OCI-M1 (cell line): ENCODE measurements around the gene MYLK.

Experiments
- DNase-seq: peaks from one replicate; lab custom pipeline; 2025; lab: John Stamatoyannopoulos, UW

Gene MYLK

DNA sequence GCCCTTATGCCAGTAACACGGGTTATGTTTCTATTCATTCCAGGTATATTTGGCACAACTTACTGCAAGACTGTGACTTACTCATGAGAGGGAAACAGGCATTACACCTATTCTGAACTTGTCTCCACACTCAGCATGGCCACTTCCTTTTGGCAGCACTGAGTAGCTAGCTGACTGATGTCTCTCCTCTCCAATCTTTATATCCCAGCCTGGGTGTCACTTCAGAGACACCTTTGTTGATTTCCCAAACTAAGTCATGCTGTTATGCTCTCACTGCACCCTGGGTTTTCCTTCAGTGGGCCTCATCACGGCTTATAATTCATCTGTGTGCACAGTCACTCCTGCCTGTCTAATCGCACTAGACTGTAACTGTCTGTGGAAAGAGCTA, 114.8 kb downstream of the MYLK start:
- no peak for DNase-seq

DNA sequence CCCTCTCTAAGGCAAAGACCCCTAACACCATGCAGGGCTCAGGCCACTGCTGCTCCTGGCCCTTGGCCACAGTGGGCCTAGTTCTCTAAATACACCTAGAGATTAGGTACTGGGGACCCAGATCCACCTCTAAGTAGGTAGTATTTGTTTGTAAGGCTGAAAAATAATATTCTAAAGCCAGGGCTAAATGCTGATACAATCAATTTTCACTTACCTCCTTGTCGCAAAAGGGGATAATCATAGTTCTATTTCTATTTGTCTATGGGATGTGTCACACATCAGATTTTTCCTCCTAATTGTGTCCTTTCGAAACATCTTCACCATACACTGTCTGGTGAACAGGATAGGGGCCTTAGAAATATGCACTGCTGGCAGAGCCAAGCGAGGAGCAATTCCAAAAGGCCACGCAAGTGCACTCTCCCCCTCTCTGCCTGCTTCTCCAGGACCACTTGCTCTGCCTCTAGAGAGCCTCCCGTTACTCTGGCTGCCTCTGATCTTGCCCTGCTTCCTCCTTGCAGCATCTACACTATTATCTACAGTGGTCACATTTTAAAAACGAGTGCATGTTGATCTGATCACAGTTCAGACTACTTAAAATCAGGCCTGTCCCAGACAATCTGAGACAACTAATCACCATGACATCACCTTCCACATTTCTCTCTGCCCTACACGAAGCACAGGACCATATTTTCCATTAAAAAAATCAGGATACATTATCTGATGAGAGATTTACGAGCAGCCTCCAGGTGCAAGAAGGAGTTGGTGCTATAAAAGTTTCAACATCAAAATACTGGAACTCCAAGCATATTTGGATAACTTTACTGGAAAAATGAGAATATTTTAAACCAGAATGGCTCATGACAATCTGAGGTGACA, 115.4 kb downstream of the MYLK start:
- peak; percentile 7 for DNase-seq

DNA sequence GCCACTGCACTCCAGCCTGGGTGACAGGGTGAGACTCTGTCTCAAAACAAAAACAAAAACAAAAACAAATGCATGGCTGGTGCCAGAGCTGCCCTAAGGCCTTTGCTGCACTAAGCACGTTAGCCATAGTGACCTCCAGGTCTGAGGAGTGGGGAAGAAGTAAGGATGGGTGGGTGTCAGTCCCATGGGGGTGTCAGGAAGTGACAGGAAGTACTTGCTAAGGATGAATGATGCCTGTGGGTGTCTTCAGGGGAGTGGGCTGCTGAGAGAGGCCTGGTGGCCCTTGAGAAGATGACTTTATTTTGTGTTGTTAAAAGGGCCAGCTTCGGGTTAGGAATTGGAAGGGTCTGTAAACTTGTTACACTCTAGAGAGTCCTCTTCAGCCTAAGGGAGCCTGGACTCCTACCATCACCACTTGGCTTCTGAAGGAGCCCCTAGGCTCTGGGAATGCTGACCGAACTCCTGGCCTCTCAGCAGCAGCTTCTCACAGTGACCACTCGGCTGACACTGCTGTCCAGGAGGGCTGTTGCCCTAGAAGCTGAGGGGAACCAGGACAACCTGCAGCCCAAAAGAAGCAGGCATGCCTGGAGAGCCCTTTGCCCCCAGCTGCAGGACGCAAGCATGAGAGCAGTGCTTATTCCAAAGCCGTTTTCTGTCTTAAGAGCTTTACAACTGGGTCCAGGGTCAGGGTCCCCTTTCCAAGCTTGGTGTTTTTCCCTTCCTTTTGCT, 116.4 kb downstream of the MYLK start:
- DNase-seq, result no peak

DNA sequence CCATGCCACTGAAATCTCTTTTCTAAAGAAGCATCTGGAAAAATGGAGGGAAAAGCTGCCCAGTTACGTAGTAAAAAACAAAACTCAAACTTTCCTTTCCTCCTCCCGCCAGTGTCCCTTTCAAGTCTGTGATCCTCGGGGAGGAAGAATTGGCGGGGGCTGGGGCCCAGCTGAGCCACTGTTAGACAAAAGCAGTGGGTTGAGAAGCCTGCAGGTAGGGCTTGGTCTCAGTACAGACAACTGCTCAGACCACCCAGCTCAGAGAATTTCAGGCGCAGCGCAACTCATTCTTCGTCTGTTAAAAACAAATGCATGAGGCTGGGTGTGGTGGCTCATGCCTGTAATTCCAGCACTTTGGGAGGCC, 117.1 kb downstream of the MYLK start:
- no peak for DNase-seq

DNA sequence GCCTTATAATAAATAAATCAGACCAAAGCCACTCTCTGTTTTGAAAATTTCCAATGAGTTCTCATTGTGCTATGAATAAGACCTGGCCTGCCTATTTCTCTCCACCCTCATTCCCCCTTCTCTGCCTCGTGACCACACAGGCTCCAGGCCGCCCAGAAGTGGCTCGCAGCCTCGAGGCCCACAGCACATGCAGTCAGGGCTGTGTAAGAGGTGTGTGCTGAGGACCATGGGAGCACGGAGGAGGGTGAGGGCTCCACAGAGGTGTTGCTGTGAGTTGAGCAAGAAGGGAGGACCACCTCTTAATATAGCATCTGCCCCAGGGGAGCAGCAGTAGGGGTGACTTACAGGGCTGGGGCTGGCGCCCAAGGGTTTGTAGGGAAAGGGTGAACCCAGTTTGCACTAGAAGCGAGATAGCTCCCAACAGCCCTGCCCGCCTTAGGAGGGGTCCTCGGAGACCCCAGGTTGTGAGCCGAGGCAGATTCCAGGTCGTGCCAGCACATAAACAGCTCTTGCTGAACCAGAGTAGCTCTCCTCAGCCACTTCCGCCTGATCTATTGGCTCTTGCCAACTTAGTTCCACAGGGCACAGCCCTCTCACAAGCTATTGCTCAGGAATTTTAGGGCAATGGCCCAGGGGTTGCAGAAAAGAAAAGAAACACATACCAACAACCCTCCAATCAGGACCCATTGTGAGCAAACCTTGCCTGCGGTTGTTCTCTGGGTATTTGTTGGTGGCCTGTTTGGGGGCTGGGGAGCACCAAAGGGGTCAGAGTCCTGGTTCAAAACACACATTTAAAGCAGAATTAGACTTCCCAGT, 117.7 kb downstream of the MYLK start:
- no peak for DNase-seq

DNA sequence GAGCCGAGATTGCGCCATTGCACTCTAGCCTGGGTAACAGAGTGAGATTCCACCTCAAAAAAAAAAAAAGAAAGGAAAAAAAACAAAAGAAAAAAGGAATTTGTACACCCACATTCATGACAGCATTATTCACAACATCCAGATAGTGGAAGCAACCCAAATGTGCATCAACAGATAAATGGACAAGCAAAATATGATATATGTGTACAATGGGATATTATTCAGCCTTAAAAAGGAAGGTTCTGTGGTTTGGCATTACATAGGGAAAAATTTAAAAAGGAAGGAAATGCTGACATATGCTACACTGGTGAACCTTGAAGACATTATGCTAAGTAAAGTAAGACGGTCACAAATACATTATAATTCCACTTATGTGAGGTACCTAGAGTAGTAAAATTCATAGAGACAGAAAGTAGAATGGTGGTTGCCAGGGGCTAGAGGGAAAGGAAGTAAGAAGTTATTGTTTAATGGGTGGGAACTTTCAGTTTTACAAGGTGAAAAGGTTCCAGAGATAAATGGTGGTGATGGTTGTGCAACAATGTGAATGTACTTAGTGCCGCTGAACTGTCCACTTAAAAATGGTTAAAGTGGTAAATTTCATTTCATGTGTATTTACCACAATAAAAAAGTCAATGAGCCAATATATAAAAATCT, 118.5 kb downstream of the MYLK start:
- DNase-seq, result no peak

DNA sequence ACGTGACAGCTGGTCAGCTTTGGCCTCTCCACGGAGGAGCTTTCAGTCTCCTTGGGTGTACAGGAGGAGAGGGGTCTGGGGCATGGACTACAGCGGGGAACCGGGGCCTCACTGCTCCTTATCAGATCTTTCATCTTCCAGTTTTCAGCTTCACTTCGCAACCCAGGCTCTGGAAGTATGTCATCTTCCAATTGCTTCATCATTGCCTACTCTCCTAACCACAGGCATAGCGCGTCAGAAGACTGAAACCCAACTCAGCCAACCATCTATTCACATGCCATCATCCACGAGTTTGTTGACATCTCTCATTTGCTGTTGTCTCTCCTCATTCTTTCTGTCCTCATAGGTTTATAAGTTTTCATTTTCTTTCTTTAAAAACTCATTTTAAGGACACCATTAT, 119.5 kb downstream of the MYLK start:
- DNase-seq, result no peak

DNA sequence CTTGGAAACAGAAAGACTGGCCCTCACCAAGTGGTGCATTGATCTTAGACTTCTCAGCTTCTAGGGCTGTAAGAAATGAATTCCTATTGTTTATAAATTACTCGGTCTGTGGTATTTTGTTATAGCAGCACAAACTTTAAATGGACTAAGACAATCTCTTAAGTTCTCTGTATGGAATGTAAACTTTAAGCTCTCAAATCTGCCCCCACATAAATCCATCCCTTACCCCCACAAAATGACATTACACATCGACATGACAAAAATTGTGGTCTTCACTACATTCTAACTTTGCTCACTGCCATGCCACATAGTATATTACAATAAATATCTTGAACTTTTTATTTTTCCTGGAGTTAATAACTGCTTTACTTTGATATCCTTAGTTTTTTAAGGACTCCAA, 121.3 kb downstream of the MYLK start:
- no peak for DNase-seq

DNA sequence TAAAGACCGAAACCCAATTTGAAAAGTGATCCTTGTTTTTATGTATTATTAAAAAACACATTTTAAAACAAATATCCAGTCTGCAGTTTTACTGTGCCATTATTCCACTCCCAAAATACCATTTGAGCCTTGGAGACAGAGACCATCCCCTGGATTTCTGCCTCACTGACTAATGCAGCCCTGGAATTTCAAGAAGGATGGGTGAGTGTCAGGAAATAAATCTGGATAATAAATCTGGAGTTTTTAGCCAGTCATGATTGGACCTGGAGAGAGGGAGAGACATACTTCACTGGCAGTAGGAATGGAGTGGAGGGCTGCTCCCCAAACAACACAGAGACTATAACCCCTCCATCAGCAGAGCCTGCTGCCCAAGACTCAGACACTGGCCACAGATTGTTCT, 123.3 kb downstream of the MYLK start:
- DNase-seq, result no peak

DNA sequence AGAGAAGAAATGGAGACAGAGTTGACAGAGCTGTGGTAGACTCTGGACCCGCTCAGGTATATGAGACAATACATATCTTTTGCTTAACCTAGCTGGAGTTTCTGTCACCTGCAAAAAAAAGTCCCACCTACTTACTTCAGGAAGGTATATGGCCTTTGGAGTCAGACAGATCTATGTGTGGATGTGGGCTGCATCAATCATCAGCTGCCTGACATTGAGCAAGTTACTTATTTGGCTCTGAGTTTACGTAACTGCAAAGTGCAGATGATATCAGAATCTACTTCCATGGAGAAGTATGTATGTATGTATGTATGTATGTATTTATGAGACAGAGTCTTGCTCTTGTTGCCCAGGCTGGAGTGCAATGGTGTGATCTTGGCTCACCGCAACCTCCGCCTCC, 124.3 kb downstream of the MYLK start:
- DNase-seq, result no peak

DNA sequence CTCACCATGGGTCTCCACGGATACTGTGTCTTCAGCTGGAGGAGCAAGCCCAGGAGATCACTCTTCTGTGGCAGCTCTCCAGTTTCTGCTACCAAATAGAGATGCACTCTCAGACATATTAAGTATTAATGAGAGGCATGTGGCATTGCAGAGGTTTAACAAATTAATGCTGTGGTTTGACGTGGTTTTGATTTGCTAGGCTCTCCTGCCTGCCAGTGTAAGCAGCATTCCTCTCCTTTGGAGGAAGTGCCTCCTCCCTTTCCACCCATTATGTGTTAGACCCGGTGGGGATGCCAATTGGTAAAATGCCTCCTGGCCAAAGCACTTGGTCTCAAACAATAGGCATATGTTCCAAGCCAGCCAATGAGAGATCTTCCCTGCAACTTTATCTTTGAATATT, 124.8 kb downstream of the MYLK start:
- DNase-seq, result no peak

DNA sequence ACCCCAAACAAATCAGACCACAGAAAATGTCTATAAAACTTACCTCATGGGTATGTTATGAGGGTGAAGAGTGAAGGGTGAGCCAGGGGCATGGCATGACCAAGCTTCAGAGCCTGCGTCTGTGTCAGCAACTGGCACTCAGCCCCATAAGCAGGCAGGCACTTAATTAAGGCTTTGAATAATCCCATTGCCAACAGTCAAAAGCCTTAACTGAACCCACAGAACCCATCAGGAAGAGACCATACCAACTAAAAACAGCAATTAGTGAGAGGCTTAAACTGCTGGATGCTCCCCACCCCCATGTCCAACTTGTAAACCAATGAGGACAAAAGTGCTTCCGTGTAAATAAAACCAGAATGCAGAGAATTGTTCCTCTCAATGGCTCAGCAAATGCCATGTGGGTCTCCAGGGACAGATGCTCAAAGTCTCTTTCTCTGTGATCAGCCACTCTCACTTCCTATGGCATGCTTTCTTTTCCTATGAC, 126.0 kb downstream of the MYLK start:
- no peak for DNase-seq

DNA sequence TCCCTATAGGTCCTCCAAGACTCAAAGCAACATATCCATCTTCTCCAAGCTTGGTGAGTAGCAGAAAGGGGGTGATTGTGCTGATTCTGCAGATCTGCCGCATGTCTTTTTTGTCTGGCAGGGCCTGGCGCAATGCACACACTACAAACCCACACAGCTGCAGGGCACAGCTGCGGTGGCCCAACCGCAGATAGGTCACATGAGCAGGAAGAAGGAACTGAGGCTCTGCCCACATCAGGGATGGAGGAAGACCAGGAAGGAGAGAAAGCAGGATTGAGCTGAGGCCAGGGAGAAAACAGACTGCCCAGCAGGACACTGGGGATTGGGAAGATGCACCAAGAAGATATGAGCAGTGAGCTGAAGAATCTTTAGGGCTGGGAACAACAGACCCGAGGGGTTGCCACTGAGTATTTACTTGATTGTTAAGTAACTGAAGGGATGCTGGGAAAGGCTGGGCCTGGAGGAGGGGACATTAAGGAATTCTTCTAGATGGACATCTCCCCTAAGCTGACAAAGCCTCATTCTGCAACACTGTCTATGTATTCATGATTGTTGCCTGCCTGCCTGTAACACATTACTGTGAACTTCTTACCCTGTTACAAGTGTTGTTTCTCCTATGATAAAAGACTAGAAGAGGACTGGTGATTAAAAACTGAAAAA, 126.7 kb downstream of the MYLK start:
- DNase-seq, result peak; percentile 81

DNA sequence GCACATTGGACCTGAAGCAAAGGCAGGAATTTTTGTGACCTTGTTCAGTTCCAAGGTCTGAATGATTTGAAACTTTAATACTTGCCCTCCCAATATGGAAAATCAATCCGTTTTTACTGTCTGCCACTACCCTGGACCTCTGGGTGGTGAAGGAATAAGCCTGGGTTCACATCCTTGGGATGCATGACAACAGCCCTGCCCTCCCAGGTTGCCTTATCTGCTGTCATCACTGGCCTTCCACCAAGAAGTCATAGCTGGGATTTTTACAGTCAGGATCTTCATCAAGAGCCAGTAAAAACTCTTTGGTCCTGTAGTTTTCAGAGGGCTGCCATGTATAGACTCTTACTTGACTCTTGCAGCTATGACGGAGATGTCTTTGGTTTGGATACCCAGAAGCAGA, 128.6 kb downstream of the MYLK start:
- no peak for DNase-seq

DNA sequence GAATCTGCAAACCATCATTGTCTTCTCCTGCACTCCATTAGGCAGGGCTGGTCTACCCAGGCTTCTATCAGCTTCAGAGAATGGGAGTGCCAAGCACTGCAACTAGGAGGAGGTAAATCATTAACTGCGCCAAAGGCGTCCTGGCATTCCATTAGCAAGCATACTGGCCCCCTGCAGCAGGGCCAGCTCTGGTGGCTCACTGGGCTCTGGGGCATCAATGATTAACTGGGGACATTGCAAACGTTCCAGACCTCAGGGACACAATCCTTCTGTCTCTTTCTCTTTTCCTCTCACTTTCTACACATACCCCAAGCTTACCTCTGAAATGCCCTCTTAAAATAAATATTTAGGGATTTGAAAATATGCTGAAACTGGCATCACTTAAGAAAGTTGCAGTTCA, 129.0 kb downstream of the MYLK start:
- no peak for DNase-seq

DNA sequence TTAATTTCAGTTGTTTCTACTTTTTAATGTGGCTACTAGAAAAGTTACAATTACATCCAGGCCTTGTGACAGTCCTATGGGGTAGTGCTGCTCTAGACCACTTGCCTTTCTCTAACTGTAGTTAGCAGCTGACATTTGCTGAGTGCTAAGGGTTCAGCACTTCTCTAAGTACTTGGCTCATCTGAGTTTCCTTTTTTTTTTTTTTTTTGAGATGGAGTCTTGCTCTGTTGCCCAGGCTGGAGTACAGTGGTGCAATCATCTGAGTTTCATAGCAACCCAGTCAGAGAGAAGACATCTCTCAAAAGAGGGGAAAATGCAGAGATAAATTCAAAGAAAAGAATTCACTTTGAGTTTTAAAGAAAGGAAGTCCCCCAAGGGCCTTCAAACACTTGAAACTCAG, 130.8 kb downstream of the MYLK start:
- no peak for DNase-seq

DNA sequence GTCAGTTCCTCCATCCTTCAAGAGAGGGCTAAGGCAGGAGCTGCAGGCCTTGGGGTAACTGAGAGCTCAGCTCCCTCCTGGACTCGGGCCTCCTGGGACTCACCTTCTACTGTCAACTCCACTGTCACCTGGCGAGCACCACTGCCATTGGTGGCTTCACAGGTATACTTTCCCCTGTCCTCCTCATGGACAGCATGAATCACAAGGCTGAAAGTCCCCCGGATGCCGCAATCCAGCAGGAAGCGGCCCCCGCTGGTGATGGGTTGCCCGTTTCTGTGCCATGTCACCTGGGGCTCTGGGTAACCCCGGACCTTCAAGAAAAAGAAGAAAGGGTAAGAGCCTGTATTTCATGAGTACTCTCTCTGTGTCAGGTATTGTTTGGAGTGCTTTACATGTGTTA, 131.9 kb downstream of the MYLK start:
- DNase-seq, result no peak

DNA sequence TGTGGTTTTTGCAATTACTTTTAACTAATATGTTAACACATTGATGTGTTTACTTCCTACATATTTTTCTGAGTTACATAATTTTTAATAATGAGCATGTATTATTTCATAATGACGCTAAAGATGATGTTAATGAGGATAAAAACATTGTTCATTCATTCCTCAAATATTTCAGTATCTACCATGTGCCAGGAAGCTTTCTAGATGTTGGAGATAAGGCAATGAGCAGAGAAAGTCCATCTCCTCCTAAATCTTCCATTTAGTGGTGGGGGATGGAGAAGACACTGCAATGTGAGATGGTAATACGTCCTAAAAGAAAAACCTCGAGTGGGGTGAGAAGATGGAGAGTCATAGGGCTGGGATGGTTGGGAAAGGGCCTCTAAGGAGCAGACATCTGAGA, 132.7 kb downstream of the MYLK start:
- DNase-seq, result no peak

DNA sequence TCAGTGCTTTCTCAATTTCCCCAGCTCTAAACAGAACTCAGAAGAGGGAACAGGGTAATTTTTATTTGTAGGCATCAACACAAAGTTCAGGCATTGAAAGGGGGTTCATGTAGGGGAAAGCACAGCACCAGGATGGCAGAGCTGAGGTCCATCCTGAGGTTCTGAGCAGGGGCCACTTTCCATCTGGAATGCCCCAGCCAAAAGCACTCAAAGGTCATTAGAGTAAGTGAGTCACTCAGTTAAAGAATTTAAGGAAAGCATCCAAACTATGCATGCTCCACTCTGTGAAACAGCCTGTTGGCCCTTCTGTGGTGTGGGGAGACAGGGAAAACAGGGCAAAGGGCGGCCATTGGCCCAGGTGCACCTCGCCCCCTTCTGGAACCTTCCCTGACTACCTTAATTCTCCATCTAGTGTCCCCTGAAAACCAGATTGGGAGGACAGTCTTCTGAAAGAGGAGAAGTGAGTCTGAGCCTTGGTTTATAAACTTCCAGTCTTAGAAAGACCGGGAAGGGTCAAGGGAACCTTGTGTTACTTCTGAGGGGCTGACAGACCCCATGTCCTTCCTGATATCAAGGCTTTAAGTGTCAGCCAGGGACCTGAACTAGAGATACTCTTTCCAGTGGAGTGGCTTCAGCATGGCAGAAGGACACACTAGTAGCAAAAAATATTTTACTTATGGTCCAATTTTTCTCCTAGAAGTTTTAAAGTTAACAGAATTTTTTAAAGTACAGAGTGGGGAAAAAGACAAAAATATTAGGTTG, 133.3 kb downstream of the MYLK start:
- no peak for DNase-seq

DNA sequence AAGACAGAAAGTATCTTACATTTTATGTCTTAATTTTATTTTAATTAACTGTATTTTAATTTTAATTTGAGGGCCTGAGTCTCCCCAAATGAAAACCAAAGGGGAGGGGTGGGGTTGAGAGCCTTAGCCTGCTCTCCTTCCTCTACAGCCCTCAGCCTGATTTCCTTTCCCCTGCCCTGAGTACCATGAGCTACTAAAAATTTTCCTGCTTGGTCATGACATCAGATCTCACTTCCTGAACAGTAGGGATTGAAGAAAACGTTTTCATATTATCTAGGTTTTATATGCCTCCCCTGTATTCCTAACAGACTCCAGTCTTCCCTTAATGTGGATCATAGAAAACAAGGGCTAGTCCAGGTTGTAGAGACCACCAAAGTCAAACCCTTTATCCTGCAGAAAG, 133.9 kb downstream of the MYLK start:
- DNase-seq, result no peak

DNA sequence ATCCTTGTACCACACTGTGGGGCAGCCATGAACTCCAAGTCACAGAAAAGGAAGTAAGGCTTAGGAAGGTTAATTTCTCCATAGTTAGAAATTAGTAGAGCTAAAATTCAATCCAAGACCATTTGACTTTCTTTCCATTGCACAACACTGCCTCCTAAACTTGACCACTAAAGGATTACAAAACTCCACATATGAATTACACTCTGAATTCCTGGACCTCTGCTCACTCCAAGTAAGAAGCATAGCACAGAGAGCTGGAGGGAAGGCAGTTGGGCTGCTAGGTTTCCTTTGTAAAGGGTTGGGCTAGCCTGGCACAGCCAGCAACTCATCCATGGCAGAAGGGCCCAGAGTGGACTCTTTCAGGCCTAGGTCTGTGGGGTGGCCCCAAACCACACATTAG, 134.4 kb downstream of the MYLK start:
- no peak for DNase-seq
